Large intestine (tissue), 3 donors: ENCODE data around the gene NCK2. TPM values are rescaled to one million over a fixed set of nuclear protein-coding genes. Genes with fewer than 3 reads are reported as not detected.
"Not testable (repeated sequence)": the region's sequence is repeated elsewhere in the genome, so short reads cannot be mapped to it uniquely, and the experiment has no call there.

Source experiments
- DNase-seq, 2 donors: peaks; one replicate each; pipeline versions ENCODE4 v3.0.0 to v3.0.0-alpha.2; 2013
- H3K27ac ChIP-seq: one replicate; pipeline ENCODE4 v1.5.1; 2013; ENCODE audit warnings: low read length
- H3K27me3 ChIP-seq: 2 replicates; pipeline ENCODE4 v1.6.1; 2013; ENCODE audit warnings: low read length; ENCODE audit not compliant: control insufficient read depth, insufficient read depth
- H3K36me3 ChIP-seq: 2 replicates; pipeline ENCODE4 v1.6.1; 2013; ENCODE audit warnings: low read length; ENCODE audit not compliant: control insufficient read depth, insufficient read depth
- H3K4me1 ChIP-seq: one replicate; pipeline ENCODE4 v1.6.1; 2013; ENCODE audit warnings: low read length; ENCODE audit not compliant: control insufficient read depth, insufficient read depth
- H3K4me3 ChIP-seq: one replicate; pipeline ENCODE4 v1.5.1; 2013; ENCODE audit warnings: low read length
- H3K9me3 ChIP-seq: one replicate; pipeline ENCODE4 v1.6.1; 2013; ENCODE audit warnings: mild to moderate bottlenecking, low read depth, low read length, moderate library complexity; ENCODE audit not compliant: control insufficient read depth
- WGBS: methylation state at CpG from one replicate; pipeline ENCODE4 v1.1.5; 2013; ENCODE audit warnings: low lambda C conversion rate; ENCODE audit not compliant: insufficient coverage; 5-methylcytosine and 5-hydroxymethylcytosine counted together
- polyA plus RNA-seq: library from polyadenylated mRNA; unstranded; fragments of 120-200 nt; gene quantifications from one replicate; pipeline ENCODE4 v1.2.1, GENCODE V29; 2013

NCK2 gene
- polyA plus RNA-seq, 1 donor = 58.9 TPM

- H3K27ac ChIP-seq = no peak overlapping the region
- H3K9me3 ChIP-seq = peaks cover 2% of the 10 kb centered on the region
- no peaks in the 10 kb centered on the region for H3K4me1 ChIP-seq
- H3K27me3 ChIP-seq = no peaks in the 10 kb centered on the region
- WGBS = no CpG with 5 or more reads among the region's 10 CpGs
- H3K4me3 ChIP-seq = no peak overlapping the region
- H3K36me3 ChIP-seq = peaks cover 19% of the 10 kb centered on the region
- no peak for DNase-seq
Observed at GRCh38 chr2:105765415-105766299, 20.9 kb downstream of the NCK2 start.

DNA sequence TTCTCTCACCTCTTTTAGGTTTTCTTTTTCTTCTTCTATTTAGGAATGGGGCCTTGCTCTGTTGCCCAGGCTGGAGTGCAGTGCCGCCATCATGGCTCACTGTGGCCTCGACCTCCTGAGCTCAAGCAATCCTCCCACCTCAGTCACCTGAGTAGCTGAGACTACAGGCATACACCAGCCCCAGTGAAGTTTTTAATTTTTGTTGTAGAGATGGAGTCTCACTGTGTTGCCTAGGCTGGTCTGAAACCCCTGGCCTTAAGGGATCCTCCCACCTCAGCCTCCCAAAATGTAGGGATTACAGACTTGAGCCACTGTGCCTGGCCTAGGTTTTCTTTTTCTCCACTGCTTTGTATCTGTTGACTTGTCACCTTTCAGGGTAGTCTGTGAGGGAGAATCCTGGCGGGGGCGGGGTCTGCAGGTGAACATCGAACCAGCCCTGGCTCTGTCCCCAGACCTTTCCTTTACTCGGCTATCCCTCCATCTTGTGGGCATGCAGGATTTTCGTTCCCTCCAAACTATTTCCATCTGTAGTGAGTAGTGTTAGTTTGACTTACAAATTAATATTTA, 21.7 kb downstream of the NCK2 start:
- no peaks in the 10 kb centered on the region for H3K27me3 ChIP-seq
- peaks cover 2% of the 10 kb centered on the region for H3K9me3 ChIP-seq
- H3K4me1 ChIP-seq = no peaks in the 10 kb centered on the region
- WGBS = no CpG with 5 or more reads among the region's 7 CpGs
- no peak for DNase-seq
- no peak overlapping the region for H3K4me3 ChIP-seq
- H3K36me3 ChIP-seq = peaks cover 19% of the 10 kb centered on the region
- no peak overlapping the region for H3K27ac ChIP-seq

- peaks cover 2% of the 10 kb centered on the region for H3K9me3 ChIP-seq
- no peak for DNase-seq
- no peak overlapping the region for H3K4me3 ChIP-seq
- peaks cover 5% of the 10 kb centered on the region for H3K4me1 ChIP-seq
- H3K27me3 ChIP-seq = no peaks in the 10 kb centered on the region
- no peak overlapping the region for H3K27ac ChIP-seq
- peaks cover 24% of the 10 kb centered on the region for H3K36me3 ChIP-seq
- WGBS = no CpG with 5 or more reads among the region's 6 CpGs
Observed at GRCh38 chr2:105768176-105768575, 23.5 kb downstream of the NCK2 start.

- H3K4me3 ChIP-seq = no peak overlapping the region
- DNase-seq = no peak
- no peaks in the 10 kb centered on the region for H3K27me3 ChIP-seq
- H3K4me1 ChIP-seq = peaks cover 5% of the 10 kb centered on the region
- H3K9me3 ChIP-seq = peaks cover 2% of the 10 kb centered on the region
- H3K36me3 ChIP-seq = peaks cover 30% of the 10 kb centered on the region
- no peak overlapping the region for H3K27ac ChIP-seq
- no CpG with 5 or more reads among the region's 6 CpGs for WGBS
Observed at GRCh38 chr2:105768961-105769452, 24.3 kb downstream of the NCK2 start.

DNA sequence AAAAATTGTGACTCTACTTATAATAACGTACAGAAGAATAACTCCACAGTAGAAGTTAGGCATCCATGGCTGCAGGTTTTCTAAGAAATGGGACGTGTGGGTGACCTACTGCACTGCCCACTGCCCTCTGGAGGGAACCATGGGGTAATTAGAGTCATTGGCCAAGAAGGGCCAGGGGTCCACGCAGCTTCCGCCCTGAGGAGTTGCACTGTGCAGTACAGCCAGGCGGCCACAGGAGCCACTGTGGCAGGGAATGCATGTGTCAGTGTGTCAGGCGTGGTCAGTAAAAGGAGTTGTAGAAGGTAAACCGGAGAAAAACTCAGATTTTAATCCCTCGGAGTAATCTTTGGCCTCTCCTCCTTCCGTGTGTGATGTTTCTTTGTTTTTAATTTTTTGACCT, 24.8 kb downstream of the NCK2 start:
- H3K27ac ChIP-seq = no peak overlapping the region
- no peak for DNase-seq
- no peak overlapping the region for H3K4me3 ChIP-seq
- H3K36me3 ChIP-seq = peaks cover 30% of the 10 kb centered on the region
- 100% methylated on average over 1 of the region's 9 CpGs for WGBS
- H3K4me1 ChIP-seq = peaks cover 5% of the 10 kb centered on the region
- H3K27me3 ChIP-seq = no peaks in the 10 kb centered on the region
- H3K9me3 ChIP-seq = peaks cover 2% of the 10 kb centered on the region

- Histone ChIP-seq H3K36me3 (peaks cover 30% of the 10 kb centered on the region), H3K4me3 (no peak overlapping the region), H3K4me1 (peaks cover 5% of the 10 kb centered on the region), H3K27ac (no peak overlapping the region), H3K9me3 (peaks cover 2% of the 10 kb centered on the region), H3K27me3 (no peaks in the 10 kb centered on the region)
- no CpG with 5 or more reads among the region's 1 CpG for WGBS
- no peak for DNase-seq
Observed at GRCh38 chr2:105770149-105770548, 25.4 kb downstream of the NCK2 start.

- not testable (repeated sequence) for H3K4me3 ChIP-seq, H3K9me3 ChIP-seq, H3K27me3 ChIP-seq, DNase-seq, H3K27ac ChIP-seq, H3K4me1 ChIP-seq
- WGBS = no CpG with 5 or more reads among the region's 7 CpGs
- peaks cover 30% of the 10 kb centered on the region for H3K36me3 ChIP-seq
Observed at GRCh38 chr2:105771291-105771690, 26.6 kb downstream of the NCK2 start.

DNA sequence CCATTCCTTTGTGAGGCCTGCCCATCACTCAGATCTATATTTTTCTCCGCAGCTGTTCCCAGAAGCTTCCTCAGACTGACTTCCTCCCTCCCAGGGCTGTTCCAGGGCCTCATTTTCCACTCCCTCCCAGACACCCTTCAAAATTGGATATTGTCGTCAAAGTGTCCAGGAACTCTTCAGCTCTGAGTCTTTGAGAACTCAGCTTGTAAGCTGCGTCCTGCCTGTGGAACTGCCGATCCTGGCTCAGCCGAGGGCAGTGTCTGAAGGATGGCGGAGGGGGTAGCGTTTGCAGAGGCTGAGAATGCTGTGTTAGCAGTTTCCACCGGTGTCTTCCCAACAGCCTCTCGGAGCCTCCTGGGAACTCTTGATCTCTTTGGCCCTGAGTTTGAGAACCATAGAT, 27.1 kb downstream of the NCK2 start:
- H3K27me3 ChIP-seq = no peaks in the 10 kb centered on the region
- peak overlapping the region; percentile 25 for H3K27ac ChIP-seq
- H3K9me3 ChIP-seq = peaks cover 2% of the 10 kb centered on the region
- no peak overlapping the region for H3K4me3 ChIP-seq
- no CpG with 5 or more reads among the region's 9 CpGs for WGBS
- H3K36me3 ChIP-seq = peaks cover 29% of the 10 kb centered on the region
- no peak for DNase-seq
- peaks cover 5% of the 10 kb centered on the region for H3K4me1 ChIP-seq

DNA sequence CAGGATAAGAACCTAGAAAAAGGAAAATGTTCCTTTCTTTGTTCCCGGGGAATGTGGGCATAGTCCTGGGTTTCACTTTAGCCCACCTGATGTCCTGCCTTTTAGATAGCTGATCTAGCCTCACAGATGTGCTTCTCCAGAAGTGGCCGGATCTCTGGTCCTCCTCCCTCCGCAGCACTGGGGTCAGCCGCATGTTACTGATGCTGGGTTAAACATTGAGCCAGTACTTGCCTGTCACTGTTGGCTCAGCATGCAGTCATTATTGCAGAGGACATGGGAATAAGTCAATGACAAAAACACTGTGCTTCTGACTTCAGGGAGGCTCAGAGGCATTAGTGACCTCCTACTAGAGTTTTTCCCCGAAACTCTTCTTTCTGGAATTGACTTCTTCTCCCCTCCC, 27.6 kb downstream of the NCK2 start:
- H3K36me3 ChIP-seq = peaks cover 24% of the 10 kb centered on the region
- H3K9me3 ChIP-seq = peaks cover 2% of the 10 kb centered on the region
- WGBS = 60% methylated on average over 1 of the region's 5 CpGs
- peak overlapping the region; percentile 25 for H3K27ac ChIP-seq
- no peak for DNase-seq
- no peak overlapping the region for H3K4me3 ChIP-seq
- H3K4me1 ChIP-seq = peaks cover 5% of the 10 kb centered on the region
- H3K27me3 ChIP-seq = no peaks in the 10 kb centered on the region

DNA sequence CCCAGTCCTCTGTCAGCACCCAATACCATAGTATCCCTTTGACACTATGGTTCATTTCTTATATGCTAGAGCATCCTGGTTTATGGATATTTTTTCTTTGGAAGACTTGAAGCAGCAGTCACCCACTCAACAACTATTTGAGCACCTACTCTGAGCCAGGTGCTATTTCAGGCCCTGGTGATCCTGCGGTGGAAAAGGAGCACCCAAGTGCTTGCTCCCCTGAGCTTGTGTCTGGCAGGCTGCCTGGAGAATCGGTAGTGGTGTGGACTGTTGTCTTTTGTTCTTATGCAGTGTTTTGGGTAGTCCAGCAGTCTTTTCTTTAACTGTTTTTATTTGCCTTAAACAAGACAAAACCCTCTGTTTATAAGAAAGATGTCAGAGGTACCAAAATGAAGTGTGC, 28.9 kb downstream of the NCK2 start:
- Histone ChIP-seq H3K27ac (no peak overlapping the region), H3K4me3 (no peak overlapping the region), H3K4me1 (peaks cover 8% of the 10 kb centered on the region), H3K27me3 (no peaks in the 10 kb centered on the region), H3K9me3 (no peaks in the 10 kb centered on the region), H3K36me3 (peaks cover 17% of the 10 kb centered on the region)
- 80% methylated on average over 1 of the region's 2 CpGs for WGBS
- no peak for DNase-seq
